GM18498 (cell line): ENCODE measurements around the gene ZNF320.
"Not testable (repeated sequence)": the region's sequence is repeated elsewhere in the genome, so short reads cannot be mapped to it uniquely, and the experiment has no call there.

Experiments used
- ATAC-seq: cut with Tn5 transposase; IDR thresholded peaks from one replicate; pipeline ENCODE4 v1.9.1; 2021; ENCODE audit warnings: mild to moderate bottlenecking, moderate library complexity; ENCODE audit not compliant: unreplicated experiment

The ZNF320 gene

GRCh38 chr19:52922841-52923777 lies 25.7 kb upstream of the ZNF320 start, which contains the start of gene ZNF888:
TSS of gene ZNF888 (minus strand) at chr19:52923428. CDS start at chr19:52917873, 5,555 bp downstream.
- ATAC-seq = peak; percentile 98

GRCh38 chr19:52917531-52917930 lies 20.1 kb upstream of the ZNF320 start:
- ATAC-seq = no peak

GRCh38 chr19:52910648-52911047 lies 13.2 kb upstream of the ZNF320 start:
- ATAC-seq = no peak

- not testable (repeated sequence) for ATAC-seq
These were observed 6.8 kb upstream of the ZNF320 start for GRCh38 chr19:52904052-52904780.

GRCh38 chr19:52901842-52902241 lies 4.4 kb upstream of the ZNF320 start:
- no peak for ATAC-seq

GRCh38 chr19:52898596-52898995 lies 1.2 kb upstream of the ZNF320 start:
- not testable (repeated sequence) for ATAC-seq

GRCh38 chr19:52898101-52898500 lies 666 bp upstream of the ZNF320 start:
- ATAC-seq = no peak

GRCh38 chr19:52896431-52897137 lies 851 bp downstream of the ZNF320 start:
- ATAC-seq = peak; percentile 30

GRCh38 chr19:52891336-52891735 lies 6.1 kb downstream of the ZNF320 start:
- no peak for ATAC-seq

- ATAC-seq = no peak
These were observed 7.5 kb downstream of the ZNF320 start for GRCh38 chr19:52889931-52890330.

- ATAC-seq = no peak
These were observed 8.4 kb downstream of the ZNF320 start for GRCh38 chr19:52889076-52889475.

- ATAC-seq = no peak
These were observed 16.5 kb downstream of the ZNF320 start for GRCh38 chr19:52880895-52881389.

- not testable (repeated sequence) for ATAC-seq
These were observed 24.4 kb downstream of the ZNF320 start for GRCh38 chr19:52872996-52873395.

GRCh38 chr19:52871466-52871865 lies 26.0 kb downstream of the ZNF320 start:
- ATAC-seq = no peak

GRCh38 chr19:52868031-52868430 lies 29.4 kb downstream of the ZNF320 start:
- ATAC-seq = not testable (repeated sequence)

- peak; percentile 97 for ATAC-seq
These were observed 39.9 kb downstream of the ZNF320 start, which contains the start of gene ZNF468 for GRCh38 chr19:52857378-52858191. TSS of gene ZNF468 (minus strand) at chr19:52857619. CDS start at chr19:52854272, 3,347 bp downstream.

GRCh38 chr19:52856540-52857377 lies 40.7 kb downstream of the ZNF320 start:
- peak; percentile 21 for ATAC-seq
